Activated naive CD8-positive, alpha-beta T cell treated with anti-CD3 and anti-CD28 coated beads for 36 hours (primary cell): ENCODE data around the gene MT1X. TPM values are rescaled to one million over a fixed set of nuclear protein-coding genes. Genes with fewer than 3 reads are reported as not detected.
"Not testable (repeated sequence)": the region's sequence is repeated elsewhere in the genome, so short reads cannot be mapped to it uniquely, and the experiment has no call there.

Experiments used
- DNase-seq: peaks from one replicate; pipeline ENCODE4 v3.0.0; 2021
- H3K27ac Mint-ChIP-seq: one replicate; pipeline ENCODE4 v1.8.0; 2022; ENCODE audit warnings: mild to moderate bottlenecking, moderate library complexity, mixed read lengths
- H3K27me3 Mint-ChIP-seq: one replicate; pipeline ENCODE4 v1.8.0; 2022; ENCODE audit warnings: mild to moderate bottlenecking, mixed read lengths
- H3K36me3 Mint-ChIP-seq: one replicate; pipeline ENCODE4 v1.8.0; 2021; ENCODE audit warnings: mild to moderate bottlenecking, mixed read lengths
- H3K4me1 Mint-ChIP-seq: one replicate; pipeline ENCODE4 v1.8.0; 2021; ENCODE audit warnings: mixed read lengths
- H3K4me3 Mint-ChIP-seq: one replicate; pipeline ENCODE4 v1.8.0; 2022; ENCODE audit warnings: mild to moderate bottlenecking, moderate library complexity, mixed read lengths
- H3K9me3 Mint-ChIP-seq: one replicate; pipeline ENCODE4 v1.8.0; 2022; ENCODE audit warnings: mixed read lengths
- total RNA-seq, 2 experiments: library from RNA; stranded (reverse); gene quantifications; one replicate each; pipeline ENCODE4 v1.2.3, GENCODE V29; 2021

MT1X gene
- total RNA-seq, 2 experiments from 2014 or later, result 71.4 to 72.3 TPM

DNA sequence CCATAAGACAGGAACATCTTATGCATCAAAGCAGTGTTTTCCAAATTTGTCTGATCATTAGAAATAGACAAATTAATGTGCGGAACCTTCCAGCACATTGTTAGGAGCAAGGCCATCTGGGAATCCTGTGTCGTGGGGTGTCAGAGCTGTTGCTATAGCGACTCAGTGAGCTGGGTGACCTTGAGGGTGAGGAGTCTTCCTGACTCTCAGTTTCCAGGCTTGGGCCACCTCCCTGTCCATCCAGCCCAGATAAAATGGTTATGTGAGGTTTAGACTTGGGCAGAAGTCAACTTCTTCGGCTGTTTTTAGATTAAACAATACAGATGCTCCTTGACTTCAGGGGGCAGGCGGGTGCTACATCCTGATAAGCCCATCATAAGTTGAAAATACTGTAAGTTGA, 20.6 kb downstream of the MT1X start:
- H3K27ac Mint-ChIP-seq, result no peak overlapping the region
- H3K27me3 Mint-ChIP-seq, result no peaks in the 10 kb centered on the region
- no peaks in the 10 kb centered on the region for H3K9me3 Mint-ChIP-seq
- H3K4me3 Mint-ChIP-seq, result no peak overlapping the region
- peaks cover 16% of the 10 kb centered on the region for H3K4me1 Mint-ChIP-seq
- DNase-seq, result no peak
- no peaks in the 10 kb centered on the region for H3K36me3 Mint-ChIP-seq

- H3K4me1 Mint-ChIP-seq, result peaks cover 42% of the 10 kb centered on the region
- no peaks in the 10 kb centered on the region for H3K27me3 Mint-ChIP-seq
- peak overlapping the region; percentile 73 for H3K4me3 Mint-ChIP-seq
- peak; percentile 30 for DNase-seq
- no peaks in the 10 kb centered on the region for H3K36me3 Mint-ChIP-seq
- peak overlapping the region; percentile 97 for H3K27ac Mint-ChIP-seq
- H3K9me3 Mint-ChIP-seq, result peaks cover 3% of the 10 kb centered on the region
Measured at GRCh38 chr16:56708525-56709442, 26.5 kb downstream of the MT1X start.

DNA sequence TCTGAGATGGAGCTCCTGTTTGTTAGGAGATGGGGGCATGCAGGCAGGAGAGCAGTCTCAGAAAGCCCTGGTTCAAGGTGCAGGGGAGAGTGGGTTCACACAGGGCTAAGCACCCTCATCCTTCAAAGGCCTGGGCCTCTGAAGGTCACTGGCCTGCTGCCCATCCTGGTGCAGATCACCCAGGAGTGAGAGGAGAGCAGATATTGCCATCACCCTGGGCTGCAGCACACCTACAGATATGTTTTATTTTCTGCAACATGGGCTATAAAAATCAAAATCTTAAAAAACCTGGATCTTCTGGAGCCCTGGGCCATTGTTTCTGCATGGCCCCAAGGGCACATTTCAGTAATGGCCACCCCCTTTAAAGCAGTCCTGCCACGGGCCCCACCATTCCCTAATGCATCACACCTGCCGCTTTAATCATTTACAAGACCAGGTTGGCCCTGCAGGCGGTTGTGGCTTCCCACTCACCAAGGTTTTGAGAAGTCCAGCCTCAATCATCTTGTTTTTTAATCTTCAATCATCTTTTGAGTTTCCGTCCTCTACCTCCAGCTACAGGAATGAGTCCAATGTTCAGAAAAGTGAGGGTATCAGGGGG, 27.3 kb downstream of the MT1X start:
- H3K4me1 Mint-ChIP-seq, result peaks cover 42% of the 10 kb centered on the region
- H3K36me3 Mint-ChIP-seq, result no peaks in the 10 kb centered on the region
- no peaks in the 10 kb centered on the region for H3K27me3 Mint-ChIP-seq
- peak overlapping the region; percentile 97 for H3K27ac Mint-ChIP-seq
- peak overlapping the region; percentile 73 for H3K4me3 Mint-ChIP-seq
- no peak for DNase-seq
- peaks cover 3% of the 10 kb centered on the region for H3K9me3 Mint-ChIP-seq

- H3K4me3 Mint-ChIP-seq, result peak overlapping the region; percentile 73
- no peak for DNase-seq
- H3K27ac Mint-ChIP-seq, result peak overlapping the region; percentile 97
- H3K9me3 Mint-ChIP-seq, result peaks cover 3% of the 10 kb centered on the region
- no peaks in the 10 kb centered on the region for H3K36me3 Mint-ChIP-seq
- H3K4me1 Mint-ChIP-seq, result peaks cover 42% of the 10 kb centered on the region
- H3K27me3 Mint-ChIP-seq, result no peaks in the 10 kb centered on the region
Measured at GRCh38 chr16:56710181-56710737, 28.0 kb downstream of the MT1X start.

- H3K4me1 Mint-ChIP-seq, result peaks cover 36% of the 10 kb centered on the region
- no peak overlapping the region for H3K4me3 Mint-ChIP-seq
- no peak for DNase-seq
- no peaks in the 10 kb centered on the region for H3K27me3 Mint-ChIP-seq
- H3K36me3 Mint-ChIP-seq, result no peaks in the 10 kb centered on the region
- H3K27ac Mint-ChIP-seq, result no peak overlapping the region
- H3K9me3 Mint-ChIP-seq, result peaks cover 3% of the 10 kb centered on the region
Measured at GRCh38 chr16:56711862-56712261, 29.6 kb downstream of the MT1X start.

- H3K36me3 Mint-ChIP-seq, result no peaks in the 10 kb centered on the region
- H3K9me3 Mint-ChIP-seq, result peaks cover 3% of the 10 kb centered on the region
- H3K4me1 Mint-ChIP-seq, result peaks cover 29% of the 10 kb centered on the region
- no peaks in the 10 kb centered on the region for H3K27me3 Mint-ChIP-seq
- H3K27ac Mint-ChIP-seq, result no peak overlapping the region
- H3K4me3 Mint-ChIP-seq, result no peak overlapping the region
- DNase-seq, result no peak
Measured at GRCh38 chr16:56713794-56714193, 31.5 kb downstream of the MT1X start.

GRCh38 chr16:56715126-56715525, 32.9 kb downstream of the MT1X start:
- no peak overlapping the region for H3K4me3 Mint-ChIP-seq
- no peaks in the 10 kb centered on the region for H3K36me3 Mint-ChIP-seq

GRCh38 chr16:56716761-56717160, 34.5 kb downstream of the MT1X start:
- Mint-ChIP-seq H3K27ac (no peak overlapping the region), H3K36me3 (no peaks in the 10 kb centered on the region), H3K4me3 (no peak overlapping the region), H3K4me1 (peaks cover 2% of the 10 kb centered on the region), H3K9me3 (no peaks in the 10 kb centered on the region), H3K27me3 (no peaks in the 10 kb centered on the region)
- no peak for DNase-seq

More at GRCh38 chr16:56715126-56715525, 32.9 kb downstream of the MT1X start:
- no peak overlapping the region for H3K27ac Mint-ChIP-seq
- peaks cover 16% of the 10 kb centered on the region for H3K4me1 Mint-ChIP-seq
- no peak for DNase-seq
- H3K9me3 Mint-ChIP-seq, result peaks cover 3% of the 10 kb centered on the region
- H3K27me3 Mint-ChIP-seq, result no peaks in the 10 kb centered on the region

DNA sequence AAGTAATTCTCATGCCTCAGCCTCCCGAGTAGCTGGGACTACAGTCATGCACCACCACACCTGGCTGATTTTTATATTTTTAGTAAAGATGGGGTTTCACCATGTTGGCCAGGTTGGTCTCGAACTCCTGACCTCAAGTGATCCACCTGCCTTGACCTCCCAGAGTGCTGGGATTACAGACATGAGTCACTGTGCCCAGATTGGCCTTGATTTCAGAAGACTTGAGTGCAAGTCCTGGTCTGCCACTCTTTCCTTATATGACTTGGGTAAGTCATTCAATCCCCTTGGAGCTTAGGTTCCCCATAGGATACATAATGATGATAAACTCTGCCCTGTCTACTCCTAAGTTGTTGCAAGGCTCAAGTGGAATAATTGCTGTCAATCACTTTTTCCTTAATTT, 35.3 kb downstream of the MT1X start:
- H3K9me3 Mint-ChIP-seq, H3K36me3 Mint-ChIP-seq, H3K4me1 Mint-ChIP-seq, H3K27me3 Mint-ChIP-seq, DNase-seq, H3K4me3 Mint-ChIP-seq, H3K27ac Mint-ChIP-seq: not testable (repeated sequence)

GRCh38 chr16:56722200-56722842, 40.1 kb downstream of the MT1X start:
- no peaks in the 10 kb centered on the region for H3K36me3 Mint-ChIP-seq
- no peak overlapping the region for H3K27ac Mint-ChIP-seq
- H3K27me3 Mint-ChIP-seq, result no peaks in the 10 kb centered on the region
- H3K4me3 Mint-ChIP-seq, result no peak overlapping the region
- DNase-seq, result no peak
- H3K9me3 Mint-ChIP-seq, result no peaks in the 10 kb centered on the region
- H3K4me1 Mint-ChIP-seq, result no peaks in the 10 kb centered on the region

DNA sequence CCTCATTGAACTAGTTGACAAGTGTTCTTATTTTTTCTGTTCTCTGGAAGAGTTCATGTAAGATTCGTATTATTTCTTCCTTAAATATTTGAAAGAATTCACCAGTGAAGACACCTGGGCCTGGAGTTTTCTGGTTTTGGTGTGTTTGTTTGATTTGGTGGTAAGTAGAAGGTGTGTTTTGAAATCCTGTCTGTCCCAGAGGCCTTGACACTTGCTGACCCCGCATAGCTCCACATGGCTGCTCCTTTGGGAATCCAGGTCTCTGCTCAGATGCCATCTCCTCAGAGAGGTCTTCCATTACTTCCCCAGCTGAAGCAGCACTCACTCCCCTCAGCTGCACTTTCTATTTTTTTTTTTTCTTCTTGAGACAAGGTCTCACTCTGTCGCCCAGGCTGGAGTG, 41.9 kb downstream of the MT1X start:
- H3K9me3 Mint-ChIP-seq, result no peaks in the 10 kb centered on the region
- H3K27ac Mint-ChIP-seq, result no peak overlapping the region
- DNase-seq, result no peak
- H3K4me1 Mint-ChIP-seq, result peaks cover 6% of the 10 kb centered on the region
- no peaks in the 10 kb centered on the region for H3K27me3 Mint-ChIP-seq
- H3K36me3 Mint-ChIP-seq, result no peaks in the 10 kb centered on the region
- no peak overlapping the region for H3K4me3 Mint-ChIP-seq

DNA sequence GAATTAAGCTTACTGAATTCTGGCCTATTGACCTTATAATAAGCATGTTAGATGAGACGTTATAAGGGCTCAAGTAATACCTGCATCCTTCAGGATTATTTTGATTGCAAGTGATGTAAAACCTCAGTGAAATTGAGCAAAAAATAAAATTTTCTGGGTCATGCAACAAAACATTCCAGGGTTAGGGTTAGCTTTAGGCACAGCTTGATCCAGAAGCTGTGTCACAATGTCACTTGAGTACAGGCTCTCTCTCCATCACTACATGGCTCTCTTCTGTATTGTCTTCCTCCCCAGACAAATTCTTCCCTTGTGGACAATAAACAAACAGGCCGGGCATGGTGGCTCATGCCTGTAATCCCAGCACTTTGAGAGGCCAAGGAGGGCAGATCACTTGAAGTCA, 44.0 kb downstream of the MT1X start:
- no peak for DNase-seq
- Mint-ChIP-seq H3K4me3 (no peak overlapping the region), H3K36me3 (peaks cover 3% of the 10 kb centered on the region), H3K9me3 (no peaks in the 10 kb centered on the region), H3K4me1 (peaks cover 14% of the 10 kb centered on the region), H3K27me3 (no peaks in the 10 kb centered on the region), H3K27ac (no peak overlapping the region)

DNA sequence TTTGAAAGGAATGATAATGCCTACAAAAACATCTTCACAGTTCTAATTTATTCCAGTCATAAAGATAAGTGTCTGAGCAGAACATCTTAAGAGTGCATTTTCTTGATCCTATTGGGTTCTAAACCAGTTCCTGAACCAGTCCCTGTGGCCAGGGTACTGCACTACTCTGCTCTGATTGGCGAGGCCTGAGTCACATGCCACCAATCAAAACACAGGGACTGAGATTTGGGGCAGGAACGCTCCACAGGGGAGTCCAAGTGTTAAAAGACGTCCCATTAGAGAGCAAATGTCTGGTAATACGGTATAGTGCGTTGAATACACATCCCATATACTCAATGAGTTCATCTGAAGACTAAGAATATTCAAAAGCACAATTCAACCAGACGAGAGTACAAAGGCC, 44.7 kb downstream of the MT1X start:
- H3K27ac Mint-ChIP-seq, result no peak overlapping the region
- H3K4me3 Mint-ChIP-seq, result no peak overlapping the region
- H3K36me3 Mint-ChIP-seq, result peaks cover 4% of the 10 kb centered on the region
- H3K27me3 Mint-ChIP-seq, result no peaks in the 10 kb centered on the region
- DNase-seq, result no peak
- peaks cover 15% of the 10 kb centered on the region for H3K4me1 Mint-ChIP-seq
- H3K9me3 Mint-ChIP-seq, result no peaks in the 10 kb centered on the region

- Mint-ChIP-seq H3K27ac (no peak overlapping the region), H3K9me3 (no peaks in the 10 kb centered on the region), H3K36me3 (peaks cover 4% of the 10 kb centered on the region), H3K27me3 (no peaks in the 10 kb centered on the region), H3K4me1 (peaks cover 15% of the 10 kb centered on the region), H3K4me3 (no peak overlapping the region)
- DNase-seq, result no peak
Measured at GRCh38 chr16:56728027-56728426, 45.8 kb downstream of the MT1X start.
